ENCODE measurements around the gene LCOR. TPM values are rescaled to one million over a fixed set of nuclear protein-coding genes. Genes with fewer than 3 reads are reported as not detected.

LCOR gene
- total RNA-seq, 1 experiment from 2014 or later, result 23.9 TPM

- TF ChIP-seq USF1 (CRISPR knock-in tag; IDR thresholded peaks at IDR 0.05), result no peak
- TF ChIP-seq E2F4 (CRISPR knock-in tag; IDR thresholded peaks at IDR 0.05; ENCODE audit: borderline replicate concordance, low read depth), result no peak
- TF ChIP-seq ZNF532 (CRISPR knock-in tag; IDR thresholded peaks at IDR 0.05; ENCODE audit: borderline replicate concordance), result no peak
- no peak for TF ChIP-seq CREM (CRISPR knock-in tag; IDR thresholded peaks at IDR 0.05)
- TF ChIP-seq ZNF423 (CRISPR knock-in tag; IDR thresholded peaks at IDR 0.05), result no peak
- TF ChIP-seq ZNF671 (CRISPR knock-in tag; IDR thresholded peaks at IDR 0.05), result no peak
- no peak for TF ChIP-seq SMAD3 (CRISPR knock-in tag; IDR thresholded peaks at IDR 0.05; ENCODE audit: borderline replicate concordance)
- TF ChIP-seq IRF2 (CRISPR knock-in tag; IDR thresholded peaks at IDR 0.05; ENCODE audit: borderline replicate concordance, low read depth), result no peak
- no peak for TF ChIP-seq TP53 (CRISPR knock-in tag; IDR thresholded peaks at IDR 0.05)
- TF ChIP-seq ZMAT4 (CRISPR knock-in tag; IDR thresholded peaks at IDR 0.05), result no peak
Observed at GRCh38 chr10:96856317-96856716, 24.2 kb downstream of the LCOR start (continued).

GRCh38 chr10:96857301-96858012 is 25.4 kb downstream of the LCOR start:
- peaks cover 18% of the 10 kb centered on the region for H3K4me1 Mint-ChIP-seq
- ChIA-PET POLR2A (no interaction called here), CTCF (interaction anchor here (0.8 kb wide), 1 partner anchor 168 kb away, joined by 3 read pairs; no protein-coding TSS in a partner anchor)
- H3K9me3 Mint-ChIP-seq, result no peaks in the 10 kb centered on the region
- no peaks in the 10 kb centered on the region for H3K27me3 Mint-ChIP-seq (ENCODE audit: low read depth)
- H3K4me3 Mint-ChIP-seq, result no peak overlapping the region
- no peak for ATAC-seq
- no peak for DNase-seq (ENCODE audit: low spot score)
- no peak overlapping the region for H3K27ac Mint-ChIP-seq
- peaks cover 3% of the 10 kb centered on the region for H3K36me3 Mint-ChIP-seq
- no peak for TF ChIP-seq ESRRA (CRISPR knock-in tag; IDR thresholded peaks at IDR 0.05; ENCODE audit: borderline replicate concordance)
- no peak for TF ChIP-seq USF2 (CRISPR knock-in tag; IDR thresholded peaks at IDR 0.05)
- no peak for TF ChIP-seq CBFB (CRISPR knock-in tag; IDR thresholded peaks at IDR 0.05; ENCODE audit: low read depth)
- TF ChIP-seq GABPB1 (CRISPR knock-in tag; IDR thresholded peaks at IDR 0.05), result no peak
- no peak for TF ChIP-seq ELF4 (CRISPR knock-in tag; IDR thresholded peaks at IDR 0.05; ENCODE audit: low read depth)
- TF ChIP-seq ZNF317 (CRISPR knock-in tag; IDR thresholded peaks at IDR 0.05; ENCODE audit: borderline replicate concordance, low read depth), result no peak
- TF ChIP-seq ZMAT4 (CRISPR knock-in tag; IDR thresholded peaks at IDR 0.05), result no peak
- no peak for TF ChIP-seq ATF6 (CRISPR knock-in tag; IDR thresholded peaks at IDR 0.05)
- no peak for TF ChIP-seq ZNF532 (CRISPR knock-in tag; IDR thresholded peaks at IDR 0.05; ENCODE audit: borderline replicate concordance)
- TF ChIP-seq E2F5 (CRISPR knock-in tag; IDR thresholded peaks at IDR 0.05), result no peak
- TF ChIP-seq ZNF671 (CRISPR knock-in tag; IDR thresholded peaks at IDR 0.05), result no peak
- no peak for TF ChIP-seq ZNF423 (CRISPR knock-in tag; IDR thresholded peaks at IDR 0.05)
- TF ChIP-seq JAZF1 (CRISPR knock-in tag; IDR thresholded peaks at IDR 0.05), result no peak
